Loucy (cell line): ENCODE results near the gene C22orf39.

Experiments used
- EZH2phosphoT487 ChIP-seq: fragments of 200-600 bp; IDR thresholded peaks from 2 replicates; pipeline ENCODE4 v1.6.1; 2018; ENCODE audit warnings: antibody characterized with exemption, mild to moderate bottlenecking, moderate library complexity, borderline replicate concordance
- TF ChIP-seq, protein P1 (sequence below): fragments of 200-600 bp; sonication (generic); conservative IDR thresholded peaks from 2 replicates; pipeline ENCODE4 v1.5.1; 2014; ENCODE audit warnings: mild to moderate bottlenecking, antibody characterized with exemption, low read length

DNA sequence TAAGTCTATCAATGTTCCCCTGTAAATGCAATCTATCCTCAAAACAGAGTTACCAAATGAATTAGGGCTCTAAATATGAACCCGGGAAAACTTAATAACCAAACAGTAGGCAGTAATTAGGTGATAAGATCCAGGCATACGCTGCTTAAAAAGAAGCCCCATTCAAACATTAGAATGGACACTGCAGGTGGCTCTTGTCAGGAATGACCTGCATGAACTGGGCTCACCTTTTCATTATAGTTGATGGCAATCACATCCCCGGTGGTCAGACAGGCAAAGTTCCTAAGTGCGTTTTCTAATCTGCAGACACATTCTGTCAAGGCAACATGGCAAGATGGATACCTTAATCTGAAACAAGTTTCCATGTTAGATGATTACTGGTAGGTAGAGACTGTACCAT, 17.5 kb upstream of the C22orf39 start:
- no peak for TF ChIP-seq EZH2phosphoT487
- TF ChIP-seq, protein P1, sequence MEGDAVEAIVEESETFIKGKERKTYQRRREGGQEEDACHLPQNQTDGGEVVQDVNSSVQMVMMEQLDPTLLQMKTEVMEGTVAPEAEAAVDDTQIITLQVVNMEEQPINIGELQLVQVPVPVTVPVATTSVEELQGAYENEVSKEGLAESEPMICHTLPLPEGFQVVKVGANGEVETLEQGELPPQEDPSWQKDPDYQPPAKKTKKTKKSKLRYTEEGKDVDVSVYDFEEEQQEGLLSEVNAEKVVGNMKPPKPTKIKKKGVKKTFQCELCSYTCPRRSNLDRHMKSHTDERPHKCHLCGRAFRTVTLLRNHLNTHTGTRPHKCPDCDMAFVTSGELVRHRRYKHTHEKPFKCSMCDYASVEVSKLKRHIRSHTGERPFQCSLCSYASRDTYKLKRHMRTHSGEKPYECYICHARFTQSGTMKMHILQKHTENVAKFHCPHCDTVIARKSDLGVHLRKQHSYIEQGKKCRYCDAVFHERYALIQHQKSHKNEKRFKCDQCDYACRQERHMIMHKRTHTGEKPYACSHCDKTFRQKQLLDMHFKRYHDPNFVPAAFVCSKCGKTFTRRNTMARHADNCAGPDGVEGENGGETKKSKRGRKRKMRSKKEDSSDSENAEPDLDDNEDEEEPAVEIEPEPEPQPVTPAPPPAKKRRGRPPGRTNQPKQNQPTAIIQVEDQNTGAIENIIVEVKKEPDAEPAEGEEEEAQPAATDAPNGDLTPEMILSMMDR = no peak
